Mesothelial cell of epicardium (in vitro differentiated cells): ENCODE data around the gene CFL1. TPM values are rescaled to one million over a fixed set of nuclear protein-coding genes. Genes with fewer than 3 reads are reported as not detected.
A peak's percentile ranks its signal among the peaks of the same experiment; 100 is the strongest.

Source experiments
- DNase-seq, 2 experiments: peaks; one replicate each; pipeline ENCODE4 v3.0.0; 2021; ENCODE audit warnings: low spot score in 2 of 2; ENCODE audit not compliant: unreplicated experiment in 2 of 2
- H3K27ac Mint-ChIP-seq: 2 replicates; pipeline ENCODE4 v1.8.0; 2021; ENCODE audit warnings: mixed read lengths
- H3K27me3 Mint-ChIP-seq: 2 replicates; pipeline ENCODE4 v1.8.0; 2021; ENCODE audit warnings: low read depth, mixed read lengths
- H3K36me3 Mint-ChIP-seq: 2 replicates; pipeline ENCODE4 v1.8.0; 2021; ENCODE audit warnings: mixed read lengths
- H3K4me1 Mint-ChIP-seq: 2 replicates; pipeline ENCODE4 v1.8.0; 2021; ENCODE audit warnings: mixed read lengths
- H3K4me3 Mint-ChIP-seq: 2 replicates; pipeline ENCODE4 v1.8.0; 2021; ENCODE audit warnings: mild to moderate bottlenecking, moderate library complexity, mixed read lengths
- H3K9me3 Mint-ChIP-seq: 2 replicates; pipeline ENCODE4 v1.8.0; 2021; ENCODE audit warnings: mixed read lengths
- total RNA-seq: library from RNA; stranded (reverse); gene quantifications from 3 replicates; pipeline ENCODE4 v1.2.1, GENCODE V29; 2021
- TF ChIP-seq, protein P1 (sequence below): fragments of 200-600 bp; sonication (generic); IDR thresholded peaks from one replicate; pipeline ENCODE4 v1.5.0; 2021; ENCODE audit warnings: antibody characterized with exemption; ENCODE audit not compliant: unreplicated experiment

The CFL1 gene
- total RNA-seq, 1 donor from 2014 or later: 736 TPM

- H3K4me1 Mint-ChIP-seq: peaks cover 28% of the 10 kb centered on the region
- H3K27me3 Mint-ChIP-seq: no peaks in the 10 kb centered on the region
- peak overlapping the region; percentile 90 for H3K27ac Mint-ChIP-seq
- no peaks in the 10 kb centered on the region for H3K9me3 Mint-ChIP-seq
- H3K36me3 Mint-ChIP-seq: peaks cover 8% of the 10 kb centered on the region
- TF ChIP-seq, protein P1, sequence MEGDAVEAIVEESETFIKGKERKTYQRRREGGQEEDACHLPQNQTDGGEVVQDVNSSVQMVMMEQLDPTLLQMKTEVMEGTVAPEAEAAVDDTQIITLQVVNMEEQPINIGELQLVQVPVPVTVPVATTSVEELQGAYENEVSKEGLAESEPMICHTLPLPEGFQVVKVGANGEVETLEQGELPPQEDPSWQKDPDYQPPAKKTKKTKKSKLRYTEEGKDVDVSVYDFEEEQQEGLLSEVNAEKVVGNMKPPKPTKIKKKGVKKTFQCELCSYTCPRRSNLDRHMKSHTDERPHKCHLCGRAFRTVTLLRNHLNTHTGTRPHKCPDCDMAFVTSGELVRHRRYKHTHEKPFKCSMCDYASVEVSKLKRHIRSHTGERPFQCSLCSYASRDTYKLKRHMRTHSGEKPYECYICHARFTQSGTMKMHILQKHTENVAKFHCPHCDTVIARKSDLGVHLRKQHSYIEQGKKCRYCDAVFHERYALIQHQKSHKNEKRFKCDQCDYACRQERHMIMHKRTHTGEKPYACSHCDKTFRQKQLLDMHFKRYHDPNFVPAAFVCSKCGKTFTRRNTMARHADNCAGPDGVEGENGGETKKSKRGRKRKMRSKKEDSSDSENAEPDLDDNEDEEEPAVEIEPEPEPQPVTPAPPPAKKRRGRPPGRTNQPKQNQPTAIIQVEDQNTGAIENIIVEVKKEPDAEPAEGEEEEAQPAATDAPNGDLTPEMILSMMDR: no peak
- no peak for DNase-seq
- peak overlapping the region; percentile 88 for H3K4me3 Mint-ChIP-seq
Observed at GRCh38 chr11:65861533-65862183, 3.7 kb upstream of the CFL1 start.

DNA sequence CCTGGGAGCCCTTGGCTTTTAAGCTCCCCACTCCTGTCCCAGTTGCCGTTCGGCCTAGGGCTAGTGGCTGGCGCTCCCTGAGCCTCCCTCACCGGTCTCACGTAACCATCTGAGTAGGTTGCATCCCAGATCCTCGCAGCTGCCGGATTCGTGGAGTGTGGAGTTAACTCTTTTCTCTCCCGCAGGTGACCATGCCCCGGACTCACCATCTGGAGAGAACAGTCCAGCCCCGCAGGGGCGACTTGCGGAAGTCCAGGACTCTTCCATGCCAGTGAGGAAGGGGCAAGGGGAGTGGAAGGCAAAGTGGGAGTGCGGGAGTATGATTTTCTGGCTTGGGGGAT is 3.2 kb upstream of the CFL1 start:
- TF ChIP-seq, protein P1: no peak
- Mint-ChIP-seq H3K36me3 (peaks cover 13% of the 10 kb centered on the region), H3K4me3 (peak overlapping the region; percentile 88), H3K9me3 (no peaks in the 10 kb centered on the region), H3K27me3 (no peaks in the 10 kb centered on the region), H3K27ac (peak overlapping the region; percentile 90), H3K4me1 (peaks cover 33% of the 10 kb centered on the region)
- DNase-seq: no peak

DNA sequence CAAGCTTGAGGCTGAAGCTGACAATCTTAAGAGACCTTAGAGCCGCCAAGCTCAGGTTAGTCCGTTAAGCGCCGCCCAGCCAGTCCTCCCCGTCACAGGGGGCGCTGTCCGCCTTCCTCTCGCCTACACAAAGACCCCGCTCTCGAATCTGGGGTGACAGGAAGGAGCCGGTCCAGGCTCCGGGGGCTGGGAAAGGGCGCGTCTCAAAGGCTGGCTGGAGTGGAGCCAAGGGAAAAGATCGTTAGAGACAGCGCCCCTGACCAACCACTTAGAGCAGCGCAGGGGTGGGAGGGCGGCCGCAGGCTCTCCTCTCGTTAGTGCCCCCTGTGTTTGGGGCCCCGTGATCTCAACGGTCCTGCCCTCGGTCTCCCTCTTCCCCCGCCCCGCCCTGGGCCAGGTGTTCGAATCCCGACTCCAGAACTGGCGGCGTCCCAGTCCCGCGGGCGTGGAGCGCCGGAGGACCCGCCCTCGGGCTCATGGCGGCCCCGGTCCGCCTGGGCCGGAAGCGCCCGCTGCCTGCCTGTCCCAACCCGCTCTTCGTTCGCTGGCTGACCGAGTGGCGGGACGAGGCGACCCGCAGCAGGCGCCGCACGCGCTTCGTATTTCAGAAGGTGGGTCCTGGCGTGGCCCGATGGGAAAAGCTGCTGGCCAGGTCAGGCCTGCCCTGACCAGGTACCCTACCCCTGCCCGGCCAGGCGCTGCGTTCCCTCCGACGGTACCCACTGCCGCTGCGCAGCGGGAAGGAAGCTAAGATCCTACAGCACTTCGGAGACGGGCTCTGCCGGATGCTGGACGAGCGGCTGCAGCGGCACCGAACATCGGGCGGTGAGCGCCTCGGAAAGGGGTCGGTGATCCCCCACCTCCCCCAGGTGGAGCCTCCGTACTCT is 2.5 kb upstream of the CFL1 start, which contains the start of gene MUS81:
TSS of gene MUS81 (plus strand) at position 156 of the 887 bp plus-strand sequence. CDS start at position 477, 321 bp downstream.
- Mint-ChIP-seq H3K4me1 (peaks cover 38% of the 10 kb centered on the region), H3K27ac (peak within 1 kb of the TSS; percentile 100), H3K4me3 (peak within 1 kb of the TSS; percentile 88), H3K36me3 (peaks cover 15% of the 10 kb centered on the region), H3K9me3 (no peaks in the 10 kb centered on the region), H3K27me3 (no peaks in the 10 kb centered on the region)
- TF ChIP-seq, protein P1: peak; percentile 83
- DNase-seq: peak; percentile 89 to 98

DNA sequence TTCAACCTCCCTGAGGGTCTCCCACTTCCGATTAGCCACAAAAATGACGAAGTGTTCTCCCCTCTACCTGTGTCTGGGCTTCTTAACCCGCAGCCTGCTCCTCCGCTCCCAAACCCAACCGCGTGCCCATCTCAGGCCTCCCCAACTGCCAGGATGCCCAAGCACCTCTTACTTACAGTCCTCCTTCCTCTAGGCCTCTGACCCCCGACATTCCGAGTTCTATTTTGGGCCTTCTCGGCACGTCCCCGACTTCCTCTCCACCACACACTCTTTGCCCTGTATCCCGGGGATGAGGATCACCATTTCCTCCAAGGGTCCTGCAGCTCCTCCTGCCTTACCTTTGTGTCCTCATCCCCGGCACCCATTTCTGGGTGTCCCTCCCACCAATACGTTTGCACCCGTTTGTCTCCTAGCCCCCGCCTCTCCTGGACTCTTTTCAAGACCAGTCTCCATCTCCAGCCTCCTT is 1.9 kb upstream of the CFL1 start:
- Mint-ChIP-seq H3K27ac (peak overlapping the region; percentile 97), H3K4me3 (peak overlapping the region; percentile 88), H3K9me3 (no peaks in the 10 kb centered on the region), H3K27me3 (no peaks in the 10 kb centered on the region), H3K4me1 (peaks cover 39% of the 10 kb centered on the region), H3K36me3 (peaks cover 16% of the 10 kb centered on the region)
- TF ChIP-seq, protein P1: no peak
- DNase-seq: peak in 1 of 2 experiments; percentile 66

- H3K27ac Mint-ChIP-seq: peak overlapping the region; percentile 100
- H3K27me3 Mint-ChIP-seq: no peaks in the 10 kb centered on the region
- TF ChIP-seq, protein P1: no peak
- DNase-seq: peak; percentile 98
- H3K36me3 Mint-ChIP-seq: peaks cover 22% of the 10 kb centered on the region
- peaks cover 41% of the 10 kb centered on the region for H3K4me1 Mint-ChIP-seq
- H3K4me3 Mint-ChIP-seq: peak overlapping the region; percentile 88
- no peaks in the 10 kb centered on the region for H3K9me3 Mint-ChIP-seq
Observed at GRCh38 chr11:65859095-65859811, 1.3 kb upstream of the CFL1 start.
